Measurements from ENCODE around the gene ELL.
"Not testable (repeated sequence)": the region's sequence is repeated elsewhere in the genome, so short reads cannot be mapped to it uniquely, and the experiment has no call there.

The ELL gene

GRCh38 chr19:18419195-18419698 lies 102.6 kb downstream of the ELL start, which contains the start of gene SSBP4:
Gene SSBP4, plus strand, starts transcription at chr19:18419398. Its CDS starts 251 bp downstream, at chr19:18419649.
- peak; percentile 63 for DNase-seq

GRCh38 chr19:18418483-18419194 lies 103.2 kb downstream of the ELL start:
- no peak for DNase-seq

- no peak for DNase-seq
Measured at GRCh38 chr19:18418029-18418482, 103.8 kb downstream of the ELL start.

- no peak for DNase-seq
Measured at GRCh38 chr19:18417250-18418028, 104.4 kb downstream of the ELL start.

GRCh38 chr19:18416778-18417249 lies 105.1 kb downstream of the ELL start:
- DNase-seq, result no peak

- no peak for DNase-seq
Measured at GRCh38 chr19:18415178-18415867, 106.5 kb downstream of the ELL start.

- DNase-seq, result peak; percentile 20
Measured at GRCh38 chr19:18414504-18415177, 107.2 kb downstream of the ELL start.

- no peak for DNase-seq
Measured at GRCh38 chr19:18412610-18413239, 109.1 kb downstream of the ELL start.

- DNase-seq, result no peak
Measured at GRCh38 chr19:18408053-18408476, 113.8 kb downstream of the ELL start.

GRCh38 chr19:18406749-18407148 lies 115.1 kb downstream of the ELL start:
- no peak for DNase-seq

- DNase-seq, result not testable (repeated sequence)
Measured at GRCh38 chr19:18405754-18406153, 116.1 kb downstream of the ELL start.

GRCh38 chr19:18402455-18403248 lies 119.2 kb downstream of the ELL start:
- DNase-seq, result not testable (repeated sequence)

- no peak for DNase-seq
Measured at GRCh38 chr19:18401580-18402112, 120.2 kb downstream of the ELL start.

GRCh38 chr19:18399008-18399407 lies 122.9 kb downstream of the ELL start:
- DNase-seq, result no peak

GRCh38 chr19:18397242-18398202 lies 124.3 kb downstream of the ELL start, which contains the start of gene LRRC25:
Gene LRRC25, minus strand, starts transcription at chr19:18397622. Its CDS starts 659 bp downstream, at chr19:18396963.
- DNase-seq, result no peak

GRCh38 chr19:18396471-18397241 lies 125.2 kb downstream of the ELL start:
- DNase-seq, result no peak

- DNase-seq, result no peak
Measured at GRCh38 chr19:18393836-18394235, 128.0 kb downstream of the ELL start.

GRCh38 chr19:18392926-18393325 lies 128.9 kb downstream of the ELL start:
- DNase-seq, result no peak
